ENCODE results near the gene SKP1. TPM values are rescaled to one million over a fixed set of nuclear protein-coding genes. Genes with fewer than 3 reads are reported as not detected.

The SKP1 gene
- total RNA-seq, 1 donor = 145 TPM

DNA sequence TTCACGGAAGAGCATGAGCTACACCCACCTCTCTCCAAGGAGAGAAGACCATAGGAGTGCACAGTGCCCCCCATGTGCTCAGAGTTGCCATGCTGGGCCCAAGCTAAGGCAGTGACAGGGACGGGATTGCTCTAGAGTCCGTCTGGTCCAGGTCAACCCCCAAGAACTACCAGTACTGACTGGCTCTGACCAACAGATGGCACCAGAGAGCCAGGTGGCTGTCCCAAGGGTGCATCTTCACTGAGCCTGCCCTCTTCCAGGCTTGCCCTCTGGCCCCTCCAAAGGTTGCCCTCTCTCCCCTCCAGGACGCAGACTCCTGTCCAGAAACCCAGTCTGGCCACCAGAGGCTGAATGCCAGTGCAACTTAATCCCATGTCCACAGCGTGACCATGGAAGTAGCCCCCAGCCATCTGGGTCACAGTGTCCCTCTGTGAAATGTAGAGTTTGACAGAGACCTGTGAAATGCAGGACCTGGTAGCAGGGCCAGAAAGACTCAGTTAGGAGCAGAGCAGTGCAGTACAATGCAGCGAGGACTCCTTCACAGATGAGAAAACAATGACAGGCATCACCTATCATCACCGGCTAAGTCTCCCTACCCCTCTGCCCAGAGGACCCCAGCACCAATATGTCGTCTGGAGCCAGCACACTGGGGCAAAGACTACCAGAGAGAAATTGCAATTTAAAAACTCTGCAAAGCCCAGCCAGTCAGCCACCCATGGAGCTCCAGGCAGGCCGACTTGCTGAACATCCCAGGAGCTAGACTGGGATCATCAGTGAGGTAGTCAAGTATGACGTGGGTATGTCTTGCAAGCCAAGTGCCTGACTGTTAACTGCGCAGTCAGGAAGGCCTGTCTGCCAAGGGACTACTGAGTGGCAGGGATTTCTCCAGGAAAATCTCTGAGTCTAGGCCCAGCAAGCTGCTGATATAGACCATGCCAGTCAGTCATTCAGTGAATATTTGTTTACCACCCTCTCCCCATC is 7.7 kb upstream of the SKP1 start:
- TF ChIP-seq, protein P1, sequence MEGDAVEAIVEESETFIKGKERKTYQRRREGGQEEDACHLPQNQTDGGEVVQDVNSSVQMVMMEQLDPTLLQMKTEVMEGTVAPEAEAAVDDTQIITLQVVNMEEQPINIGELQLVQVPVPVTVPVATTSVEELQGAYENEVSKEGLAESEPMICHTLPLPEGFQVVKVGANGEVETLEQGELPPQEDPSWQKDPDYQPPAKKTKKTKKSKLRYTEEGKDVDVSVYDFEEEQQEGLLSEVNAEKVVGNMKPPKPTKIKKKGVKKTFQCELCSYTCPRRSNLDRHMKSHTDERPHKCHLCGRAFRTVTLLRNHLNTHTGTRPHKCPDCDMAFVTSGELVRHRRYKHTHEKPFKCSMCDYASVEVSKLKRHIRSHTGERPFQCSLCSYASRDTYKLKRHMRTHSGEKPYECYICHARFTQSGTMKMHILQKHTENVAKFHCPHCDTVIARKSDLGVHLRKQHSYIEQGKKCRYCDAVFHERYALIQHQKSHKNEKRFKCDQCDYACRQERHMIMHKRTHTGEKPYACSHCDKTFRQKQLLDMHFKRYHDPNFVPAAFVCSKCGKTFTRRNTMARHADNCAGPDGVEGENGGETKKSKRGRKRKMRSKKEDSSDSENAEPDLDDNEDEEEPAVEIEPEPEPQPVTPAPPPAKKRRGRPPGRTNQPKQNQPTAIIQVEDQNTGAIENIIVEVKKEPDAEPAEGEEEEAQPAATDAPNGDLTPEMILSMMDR (IDR thresholded peaks at IDR 0.05; ENCODE audit: extremely low read depth, low read depth, low read length) = peak; percentile 89
- DNase-seq (ENCODE audit: insufficient read length, low spot score, missing footprints) = peak; percentile 79
- H3K36me3 ChIP-seq (ENCODE audit: insufficient read depth, low read length) = no peaks in the 10 kb centered on the region
- H3K4me3 ChIP-seq (ENCODE audit: insufficient read depth, low read length) = no peak overlapping the region
- no peak overlapping the region for H3K4me2 ChIP-seq (ENCODE audit: insufficient read depth, low read length)
- H2AFZ ChIP-seq (ENCODE audit: low read length) = no peak overlapping the region
- H3K79me2 ChIP-seq (ENCODE audit: insufficient read depth, low read length) = no peaks in the 10 kb centered on the region
- no peak overlapping the region for H3K27ac ChIP-seq (ENCODE audit: low read depth, low read length)
- no peaks in the 10 kb centered on the region for H3K27me3 ChIP-seq (ENCODE audit: insufficient read depth, low read length)
- no peaks in the 10 kb centered on the region for H3K9me3 ChIP-seq (ENCODE audit: low read depth, low read length)
- H4K20me1 ChIP-seq (ENCODE audit: insufficient read depth, low read length) = no peaks in the 10 kb centered on the region
- H3K4me1 ChIP-seq (ENCODE audit: insufficient read depth, low read length) = no peaks in the 10 kb centered on the region

DNA sequence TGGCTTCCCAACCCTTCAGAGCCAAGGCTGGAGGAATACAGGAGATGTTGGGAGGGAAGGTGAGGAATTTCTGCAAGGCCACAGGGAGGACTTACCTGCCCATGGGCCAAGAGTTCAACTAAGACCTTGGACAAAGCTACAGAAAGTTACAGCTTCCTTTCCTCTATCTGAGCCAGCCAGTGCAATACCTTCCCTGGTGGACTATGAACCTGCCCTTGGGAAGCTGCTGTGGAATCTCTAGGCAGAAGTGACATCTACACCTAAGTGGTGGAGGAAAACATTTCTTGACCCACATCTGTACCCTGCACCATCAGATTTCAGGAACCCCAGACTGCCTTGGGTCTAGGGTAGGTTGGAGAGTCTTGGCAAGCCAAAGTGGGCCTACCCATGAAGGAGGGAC is 6.7 kb upstream of the SKP1 start:
- H3K4me3 ChIP-seq (ENCODE audit: insufficient read depth, low read length) = no peak overlapping the region
- no peaks in the 10 kb centered on the region for H3K9me3 ChIP-seq (ENCODE audit: low read depth, low read length)
- TF ChIP-seq, protein P1 (IDR thresholded peaks at IDR 0.05; ENCODE audit: extremely low read depth, low read depth, low read length) = no peak
- DNase-seq (ENCODE audit: insufficient read length, low spot score, missing footprints) = no peak
- no peaks in the 10 kb centered on the region for H4K20me1 ChIP-seq (ENCODE audit: insufficient read depth, low read length)
- no peak overlapping the region for H3K27ac ChIP-seq (ENCODE audit: low read depth, low read length)
- no peak overlapping the region for H3K4me2 ChIP-seq (ENCODE audit: insufficient read depth, low read length)
- H3K79me2 ChIP-seq (ENCODE audit: insufficient read depth, low read length) = no peaks in the 10 kb centered on the region
- no peak overlapping the region for H2AFZ ChIP-seq (ENCODE audit: low read length)
- no peaks in the 10 kb centered on the region for H3K36me3 ChIP-seq (ENCODE audit: insufficient read depth, low read length)
- H3K4me1 ChIP-seq (ENCODE audit: insufficient read depth, low read length) = no peaks in the 10 kb centered on the region
- no peaks in the 10 kb centered on the region for H3K27me3 ChIP-seq (ENCODE audit: insufficient read depth, low read length)

DNA sequence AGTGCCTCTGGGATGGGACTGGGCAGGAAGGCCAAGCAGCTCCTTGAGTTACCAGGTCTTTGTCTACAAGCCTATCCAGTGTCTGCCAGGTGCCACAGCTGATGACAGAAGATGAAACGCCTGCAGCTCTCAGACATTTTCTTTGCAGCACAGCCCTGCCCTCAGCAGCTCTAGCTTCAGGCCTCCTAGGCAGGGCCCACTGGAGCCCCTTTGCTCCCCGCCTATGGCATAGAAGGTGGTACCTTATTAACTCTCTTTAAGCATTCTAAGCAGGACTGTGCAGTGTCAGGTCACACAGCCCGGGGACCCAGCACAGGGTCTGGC is 1.3 kb upstream of the SKP1 start:
- H3K4me2 ChIP-seq (ENCODE audit: insufficient read depth, low read length) = peak overlapping the region; percentile 99
- no peak overlapping the region for H3K27ac ChIP-seq (ENCODE audit: low read depth, low read length)
- peaks cover 26% of the 10 kb centered on the region for H3K4me1 ChIP-seq (ENCODE audit: insufficient read depth, low read length)
- H2AFZ ChIP-seq (ENCODE audit: low read length) = peak overlapping the region; percentile 87
- H3K27me3 ChIP-seq (ENCODE audit: insufficient read depth, low read length) = no peaks in the 10 kb centered on the region
- H3K36me3 ChIP-seq (ENCODE audit: insufficient read depth, low read length) = peaks cover 9% of the 10 kb centered on the region
- TF ChIP-seq, protein P1 (IDR thresholded peaks at IDR 0.05; ENCODE audit: extremely low read depth, low read depth, low read length) = no peak
- H3K4me3 ChIP-seq (ENCODE audit: insufficient read depth, low read length) = peak overlapping the region; percentile 96
- no peak for DNase-seq (ENCODE audit: insufficient read length, low spot score, missing footprints)
- peaks cover 33% of the 10 kb centered on the region for H4K20me1 ChIP-seq (ENCODE audit: insufficient read depth, low read length)
- H3K79me2 ChIP-seq (ENCODE audit: insufficient read depth, low read length) = peaks cover 39% of the 10 kb centered on the region
- no peaks in the 10 kb centered on the region for H3K9me3 ChIP-seq (ENCODE audit: low read depth, low read length)

DNA sequence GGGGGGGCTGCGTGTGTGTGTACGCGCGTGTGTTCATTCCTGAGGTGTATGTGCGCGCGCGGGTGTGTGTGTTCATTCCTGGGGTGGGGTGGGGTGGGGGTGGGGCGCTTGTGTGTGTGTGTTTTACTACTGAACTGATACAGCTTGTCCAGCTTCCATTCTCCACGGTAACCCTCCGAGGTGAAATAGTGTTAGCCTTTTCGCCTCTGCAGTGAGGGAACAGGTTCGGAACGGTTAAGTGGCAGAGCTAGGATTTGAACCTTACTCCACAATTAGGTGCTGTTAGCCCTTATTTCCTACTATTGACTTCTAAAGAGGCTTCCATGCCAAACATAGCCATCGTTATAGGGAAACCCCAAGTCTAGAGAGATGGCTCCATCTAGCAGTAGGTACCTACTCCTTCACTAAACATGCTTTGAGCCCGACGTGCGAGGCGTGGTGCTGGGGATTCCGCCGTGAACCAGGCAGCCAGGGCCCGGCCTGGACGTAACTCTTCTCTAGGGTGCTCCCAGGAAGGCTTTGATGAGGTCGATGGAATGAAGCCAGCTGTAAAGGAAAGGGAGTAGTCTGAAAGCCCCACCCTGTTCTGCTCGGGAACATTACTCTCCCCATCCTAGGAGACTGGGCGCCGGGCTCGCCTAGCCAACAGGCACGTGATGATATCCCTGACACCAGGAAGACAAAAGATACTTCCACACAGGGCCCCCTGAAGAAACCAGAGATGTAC is 782 bp upstream of the SKP1 start:
- no peaks in the 10 kb centered on the region for H3K27me3 ChIP-seq (ENCODE audit: insufficient read depth, low read length)
- peak overlapping the region; percentile 87 for H2AFZ ChIP-seq (ENCODE audit: low read length)
- peak overlapping the region; percentile 99 for H3K4me2 ChIP-seq (ENCODE audit: insufficient read depth, low read length)
- no peaks in the 10 kb centered on the region for H3K9me3 ChIP-seq (ENCODE audit: low read depth, low read length)
- peaks cover 44% of the 10 kb centered on the region for H3K79me2 ChIP-seq (ENCODE audit: insufficient read depth, low read length)
- TF ChIP-seq, protein P1 (IDR thresholded peaks at IDR 0.05; ENCODE audit: extremely low read depth, low read depth, low read length) = no peak
- H3K4me1 ChIP-seq (ENCODE audit: insufficient read depth, low read length) = peaks cover 26% of the 10 kb centered on the region
- H3K36me3 ChIP-seq (ENCODE audit: insufficient read depth, low read length) = peaks cover 14% of the 10 kb centered on the region
- H3K27ac ChIP-seq (ENCODE audit: low read depth, low read length) = peak overlapping the region; percentile 97
- H3K4me3 ChIP-seq (ENCODE audit: insufficient read depth, low read length) = peak overlapping the region; percentile 96
- peak; percentile 58 for DNase-seq (ENCODE audit: insufficient read length, low spot score, missing footprints)
- peaks cover 35% of the 10 kb centered on the region for H4K20me1 ChIP-seq (ENCODE audit: insufficient read depth, low read length)
